Testis (tissue), 3 donors: Measurements from ENCODE around the gene RBP4. TPM values are rescaled to one million over a fixed set of nuclear protein-coding genes. Genes with fewer than 3 reads are reported as not detected.

ENCODE experiments used
- DNase-seq: peaks from one replicate; pipeline ENCODE4 v3.0.0-alpha.2; 2019
- H3K27ac ChIP-seq, 2 donors: fragments of 200-600 bp; sonication (generic); one replicate each; pipeline ENCODE4 v1.5.1; 2019
- H3K27me3 ChIP-seq: fragments of 200-600 bp; sonication (generic); one replicate; pipeline ENCODE4 v1.5.1; 2019
- H3K36me3 ChIP-seq: fragments of 200-600 bp; sonication (generic); one replicate; pipeline ENCODE4 v1.5.1; 2017; ENCODE audit warnings: low read depth; ENCODE audit errors: missing control alignments
- H3K4me1 ChIP-seq: fragments of 200-600 bp; sonication (generic); one replicate; pipeline ENCODE4 v1.5.1; 2019
- H3K4me3 ChIP-seq, 2 donors: fragments of 200-600 bp; sonication (generic); one replicate each; pipeline ENCODE4 v1.5.1; 2017 to 2019
- H3K9me3 ChIP-seq: fragments of 200-600 bp; sonication (generic); one replicate; pipeline ENCODE4 v1.5.1; 2017
- POLR2A ChIP-seq: fragments of 450-650 bp; IDR thresholded peaks from one replicate; pipeline ENCODE4 v1.6.1; 2017; ENCODE audit warnings: antibody characterized with exemption, mild to moderate bottlenecking, moderate library complexity
- WGBS, 2 donors: methylation state at CpG; one replicate each; pipeline ENCODE4 v1.1.5; 2018; 5-methylcytosine and 5-hydroxymethylcytosine counted together
- intact Hi-C: fragments of 100-400 bp; cut with DNase I; formaldehyde crosslinking; loops from one replicate; pipeline ENCODE4 v1.15.1; 2023; ENCODE audit warnings: low total_unique reads
- polyA plus RNA-seq: library from polyadenylated mRNA; stranded (reverse); fragments of 350-450 nt; fragmentation: Illumina TruSeq; extraction: RNeasy Lipid Tissue Mini Kit (QIAGEN cat#74804); gene quantifications from one replicate; pipeline ENCODE4 v1.2.3, GENCODE V29; 2014; ENCODE audit warnings: low read depth, low replicate concordance; ENCODE audit not compliant: insufficient read depth
- total RNA-seq, 2 donors: library from RNA; depleted of rRNA; stranded (reverse); fragments of >200 nt; gene quantifications; one replicate each; pipeline ENCODE4 v1.2.3, GENCODE V29; 2016
- TF ChIP-seq, protein P1 (sequence below), 3 experiments: fragments of 450-650 bp in 2 of 3; fragments of 200-600 bp in 1 of 3; sonication (generic) in 1 of 3; IDR thresholded peaks; one replicate each; pipeline ENCODE4 v1.5.1; 2016 to 2019; ENCODE audit warnings: antibody characterized with exemption in 3 of 3, mild to moderate bottlenecking in 2 of 3, moderate library complexity in 1 of 3

The RBP4 gene
- total and polyA plus RNA-seq, 3 donors from 2014 or later: 6.8 to 7.8 (median 7.1) TPM

- no peak for TF ChIP-seq POLR2A
- TF ChIP-seq, protein P1, sequence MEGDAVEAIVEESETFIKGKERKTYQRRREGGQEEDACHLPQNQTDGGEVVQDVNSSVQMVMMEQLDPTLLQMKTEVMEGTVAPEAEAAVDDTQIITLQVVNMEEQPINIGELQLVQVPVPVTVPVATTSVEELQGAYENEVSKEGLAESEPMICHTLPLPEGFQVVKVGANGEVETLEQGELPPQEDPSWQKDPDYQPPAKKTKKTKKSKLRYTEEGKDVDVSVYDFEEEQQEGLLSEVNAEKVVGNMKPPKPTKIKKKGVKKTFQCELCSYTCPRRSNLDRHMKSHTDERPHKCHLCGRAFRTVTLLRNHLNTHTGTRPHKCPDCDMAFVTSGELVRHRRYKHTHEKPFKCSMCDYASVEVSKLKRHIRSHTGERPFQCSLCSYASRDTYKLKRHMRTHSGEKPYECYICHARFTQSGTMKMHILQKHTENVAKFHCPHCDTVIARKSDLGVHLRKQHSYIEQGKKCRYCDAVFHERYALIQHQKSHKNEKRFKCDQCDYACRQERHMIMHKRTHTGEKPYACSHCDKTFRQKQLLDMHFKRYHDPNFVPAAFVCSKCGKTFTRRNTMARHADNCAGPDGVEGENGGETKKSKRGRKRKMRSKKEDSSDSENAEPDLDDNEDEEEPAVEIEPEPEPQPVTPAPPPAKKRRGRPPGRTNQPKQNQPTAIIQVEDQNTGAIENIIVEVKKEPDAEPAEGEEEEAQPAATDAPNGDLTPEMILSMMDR (IDR thresholded peaks at IDR 0.05): no peak
- H3K27ac ChIP-seq: no peak overlapping the region
- H3K9me3 ChIP-seq: no peaks in the 10 kb centered on the region
- no peaks in the 10 kb centered on the region for H3K4me1 ChIP-seq
- H3K27me3 ChIP-seq: no peaks in the 10 kb centered on the region
- no peak overlapping the region for H3K4me3 ChIP-seq
- H3K36me3 ChIP-seq: no peaks in the 10 kb centered on the region
- 91 to 95% methylated on average over 7 of the region's 7 CpGs for WGBS, 2 donors
- no peak for DNase-seq
- intact Hi-C loops: no loop called here
Observed at GRCh38 chr10:93584445-93584844, 16.6 kb downstream of the RBP4 start.

DNA sequence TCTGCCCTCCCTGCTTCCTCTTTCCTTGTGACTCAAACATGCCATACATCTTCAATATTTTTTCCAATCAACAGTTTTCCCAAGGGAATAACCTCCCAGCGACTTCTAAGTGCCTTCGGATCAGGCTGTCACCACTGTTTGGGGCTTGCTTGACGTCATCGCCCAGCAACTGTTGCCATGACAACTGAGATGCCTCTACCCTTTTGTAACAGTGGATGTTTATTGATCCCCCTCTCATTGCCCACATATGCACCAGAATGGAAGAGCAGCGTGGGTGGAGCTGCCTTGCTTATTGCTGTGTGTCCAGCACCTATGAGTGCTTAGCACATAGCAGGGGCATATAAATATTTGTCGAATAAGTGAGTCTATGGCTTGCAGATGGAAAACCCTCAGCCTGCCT is 20.2 kb downstream of the RBP4 start:
- no peak for TF ChIP-seq POLR2A
- TF ChIP-seq, protein P1 (IDR thresholded peaks at IDR 0.05): no peak
- WGBS, 2 donors: 54 to 67% methylated on average over 6 of the region's 6 CpGs
- intact Hi-C loops: no loop called here

DNA sequence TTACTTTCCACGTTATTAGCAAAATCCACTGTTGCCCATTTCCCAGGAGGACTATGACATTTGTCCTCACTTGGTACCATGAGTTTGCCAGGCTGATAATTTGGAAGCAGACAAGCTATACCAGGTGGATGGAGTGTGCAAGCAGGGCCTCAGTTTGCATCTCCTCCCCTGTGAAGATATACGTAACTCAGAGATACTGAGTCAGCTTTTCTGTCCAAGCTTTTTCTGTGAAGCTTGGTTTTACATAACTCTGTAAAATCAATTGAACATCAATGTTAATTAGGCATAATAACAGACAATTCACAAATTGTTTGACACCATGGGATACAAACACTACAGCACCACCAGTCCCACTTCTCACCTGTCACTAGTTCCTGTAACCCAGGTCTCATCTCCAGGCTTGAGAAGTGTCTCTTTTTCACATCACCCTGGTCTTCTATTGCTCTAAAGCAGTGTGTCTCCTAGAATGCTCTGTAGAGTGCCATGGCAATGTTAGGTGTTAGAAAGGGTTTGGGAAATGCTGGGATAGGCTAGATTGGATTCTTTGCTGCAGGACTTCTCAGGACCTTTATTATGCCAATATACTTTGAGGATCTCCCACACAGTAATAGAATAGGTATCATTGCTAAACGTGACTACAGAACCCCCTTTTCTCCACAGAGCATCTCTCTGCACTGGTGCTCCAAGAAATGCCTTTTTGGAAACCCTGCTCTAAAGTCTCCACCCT is 20.9 kb downstream of the RBP4 start:
- Histone ChIP-seq H3K4me3 (no peak overlapping the region), H3K27ac (no peak overlapping the region), H3K4me1 (no peaks in the 10 kb centered on the region), H3K27me3 (no peaks in the 10 kb centered on the region), H3K9me3 (no peaks in the 10 kb centered on the region), H3K36me3 (no peaks in the 10 kb centered on the region)
- TF ChIP-seq, protein P1 (IDR thresholded peaks at IDR 0.05): no peak
- no peak for TF ChIP-seq POLR2A
- no peak for DNase-seq
- WGBS, 2 donors: 84 to 88% methylated on average over 3 of the region's 3 CpGs
- intact Hi-C loops: no loop called here

More for the DNA sequence above, 20.2 kb downstream of the RBP4 start:
- Histone ChIP-seq H3K27ac (no peak overlapping the region), H3K4me1 (no peaks in the 10 kb centered on the region), H3K27me3 (no peaks in the 10 kb centered on the region), H3K36me3 (no peaks in the 10 kb centered on the region), H3K4me3 (no peak overlapping the region), H3K9me3 (no peaks in the 10 kb centered on the region)
- no peak for DNase-seq

- Histone ChIP-seq H3K27me3 (no peaks in the 10 kb centered on the region), H3K27ac (no peak overlapping the region), H3K36me3 (no peaks in the 10 kb centered on the region), H3K4me1 (no peaks in the 10 kb centered on the region), H3K9me3 (no peaks in the 10 kb centered on the region), H3K4me3 (no peak overlapping the region)
- no peak for DNase-seq
- intact Hi-C loops: no loop called here
- TF ChIP-seq, protein P1 (IDR thresholded peaks at IDR 0.05): no peak
- no peak for TF ChIP-seq POLR2A
- 85 to 88% methylated on average over 7 of the region's 7 CpGs for WGBS, 2 donors
Observed at GRCh38 chr10:93579089-93579488, 21.9 kb downstream of the RBP4 start.

DNA sequence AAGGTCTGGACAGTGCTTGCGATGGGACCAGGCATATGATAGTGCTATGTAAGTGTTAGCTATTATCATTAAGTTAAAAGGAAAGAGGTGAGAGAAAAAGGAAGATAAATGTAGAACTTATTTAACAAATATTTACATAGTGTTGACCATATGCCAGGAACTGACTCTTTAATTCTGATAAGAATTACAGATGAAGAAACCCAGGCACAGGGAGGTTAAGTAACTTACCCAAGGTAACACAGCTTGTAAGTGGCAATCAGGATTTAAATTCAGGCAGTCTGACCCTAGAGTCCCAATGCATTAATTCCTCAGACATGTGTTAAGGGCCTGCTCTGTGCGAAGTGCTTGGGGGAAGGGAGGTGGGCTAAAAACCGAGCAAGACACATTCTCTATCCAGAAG is 23.5 kb downstream of the RBP4 start:
- no peak for TF ChIP-seq POLR2A
- TF ChIP-seq, protein P1 (IDR thresholded peaks at IDR 0.05): no peak
- no peaks in the 10 kb centered on the region for H3K4me1 ChIP-seq

More for the DNA sequence above, 23.5 kb downstream of the RBP4 start:
- Histone ChIP-seq H3K36me3 (no peaks in the 10 kb centered on the region), H3K4me3 (no peak overlapping the region), H3K27me3 (no peaks in the 10 kb centered on the region), H3K27ac (no peak overlapping the region), H3K9me3 (no peaks in the 10 kb centered on the region)
- DNase-seq: no peak
- WGBS, 2 donors: 85 to 93% methylated on average over 3 of the region's 3 CpGs
- intact Hi-C loops: no loop called here
